ENCODE measurements around the gene TTLL5.

The TTLL5 gene

DNA sequence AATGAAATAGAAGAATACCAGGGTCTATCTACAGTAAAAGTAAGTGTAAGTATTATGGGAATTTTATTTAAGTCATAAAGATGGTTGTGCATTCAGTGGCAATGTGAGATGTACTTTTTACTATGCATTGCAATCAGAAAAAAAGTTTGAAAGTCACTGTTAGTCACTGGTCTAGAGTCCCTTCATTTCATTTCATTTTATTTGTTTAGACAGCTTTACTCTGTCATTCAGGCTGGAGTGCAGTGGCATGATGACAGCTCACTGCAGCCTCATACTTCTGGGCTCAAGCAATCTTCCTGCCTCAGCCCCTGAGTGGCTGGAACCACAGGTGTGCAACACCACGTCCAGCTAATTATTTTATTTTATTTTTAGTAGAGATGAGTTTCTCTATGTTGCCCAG, 278.2 kb downstream of the TTLL5 start:
- no peaks in the 10 kb centered on the region for H3K27me3 ChIP-seq (ENCODE audit: control insufficient read depth, insufficient read depth, low read length)
- no peaks in the 10 kb centered on the region for H3K9me3 ChIP-seq (ENCODE audit: control insufficient read depth, low read length)
- H3K79me2 ChIP-seq, result no peaks in the 10 kb centered on the region
- no peak overlapping the region for H3K27ac ChIP-seq
- no peak overlapping the region for H3K9ac ChIP-seq
- H3K4me3 ChIP-seq (ENCODE audit: low read depth, low read length), result no peak overlapping the region
- no peaks in the 10 kb centered on the region for H3K4me1 ChIP-seq
- no peaks in the 10 kb centered on the region for H3K36me3 ChIP-seq (ENCODE audit: control insufficient read depth, insufficient read depth, low read length)
- H3K4me2 ChIP-seq (ENCODE audit: low read length), result no peak overlapping the region
- H2AFZ ChIP-seq, result no peak overlapping the region
- TF ChIP-seq, protein P1, sequence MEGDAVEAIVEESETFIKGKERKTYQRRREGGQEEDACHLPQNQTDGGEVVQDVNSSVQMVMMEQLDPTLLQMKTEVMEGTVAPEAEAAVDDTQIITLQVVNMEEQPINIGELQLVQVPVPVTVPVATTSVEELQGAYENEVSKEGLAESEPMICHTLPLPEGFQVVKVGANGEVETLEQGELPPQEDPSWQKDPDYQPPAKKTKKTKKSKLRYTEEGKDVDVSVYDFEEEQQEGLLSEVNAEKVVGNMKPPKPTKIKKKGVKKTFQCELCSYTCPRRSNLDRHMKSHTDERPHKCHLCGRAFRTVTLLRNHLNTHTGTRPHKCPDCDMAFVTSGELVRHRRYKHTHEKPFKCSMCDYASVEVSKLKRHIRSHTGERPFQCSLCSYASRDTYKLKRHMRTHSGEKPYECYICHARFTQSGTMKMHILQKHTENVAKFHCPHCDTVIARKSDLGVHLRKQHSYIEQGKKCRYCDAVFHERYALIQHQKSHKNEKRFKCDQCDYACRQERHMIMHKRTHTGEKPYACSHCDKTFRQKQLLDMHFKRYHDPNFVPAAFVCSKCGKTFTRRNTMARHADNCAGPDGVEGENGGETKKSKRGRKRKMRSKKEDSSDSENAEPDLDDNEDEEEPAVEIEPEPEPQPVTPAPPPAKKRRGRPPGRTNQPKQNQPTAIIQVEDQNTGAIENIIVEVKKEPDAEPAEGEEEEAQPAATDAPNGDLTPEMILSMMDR (IDR thresholded peaks at IDR 0.05), result no peak

DNA sequence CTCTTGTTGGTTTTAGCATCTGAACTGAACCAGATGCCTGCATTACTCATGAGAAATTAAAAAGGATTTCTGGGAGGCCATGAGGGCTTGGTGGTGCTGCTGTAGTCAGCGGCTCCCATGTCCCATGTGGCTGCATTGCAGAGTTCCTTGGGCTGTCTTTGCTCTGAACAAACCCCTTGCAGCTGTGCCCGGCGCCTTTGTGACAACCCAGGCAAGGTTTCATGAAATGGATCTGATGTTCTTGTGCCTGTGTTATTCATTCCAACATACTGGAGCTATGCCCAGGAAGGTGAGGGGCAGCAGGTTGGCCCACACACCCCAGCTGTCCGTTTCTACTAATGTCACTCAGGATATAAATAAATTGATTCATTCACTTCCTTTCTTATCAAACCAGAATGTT, 280.0 kb downstream of the TTLL5 start:
- Histone ChIP-seq H3K36me3 (ENCODE audit: control insufficient read depth, insufficient read depth, low read length) (no peaks in the 10 kb centered on the region), H3K27me3 (ENCODE audit: control insufficient read depth, insufficient read depth, low read length) (no peaks in the 10 kb centered on the region), H3K79me2 (no peaks in the 10 kb centered on the region), H2AFZ (no peak overlapping the region), H3K4me2 (ENCODE audit: low read length) (no peak overlapping the region), H3K27ac (no peak overlapping the region), H3K9me3 (ENCODE audit: control insufficient read depth, low read length) (no peaks in the 10 kb centered on the region), H3K4me3 (ENCODE audit: low read depth, low read length) (no peak overlapping the region), H3K4me1 (no peaks in the 10 kb centered on the region), H3K9ac (no peak overlapping the region)
- TF ChIP-seq, protein P1 (IDR thresholded peaks at IDR 0.05), result no peak

DNA sequence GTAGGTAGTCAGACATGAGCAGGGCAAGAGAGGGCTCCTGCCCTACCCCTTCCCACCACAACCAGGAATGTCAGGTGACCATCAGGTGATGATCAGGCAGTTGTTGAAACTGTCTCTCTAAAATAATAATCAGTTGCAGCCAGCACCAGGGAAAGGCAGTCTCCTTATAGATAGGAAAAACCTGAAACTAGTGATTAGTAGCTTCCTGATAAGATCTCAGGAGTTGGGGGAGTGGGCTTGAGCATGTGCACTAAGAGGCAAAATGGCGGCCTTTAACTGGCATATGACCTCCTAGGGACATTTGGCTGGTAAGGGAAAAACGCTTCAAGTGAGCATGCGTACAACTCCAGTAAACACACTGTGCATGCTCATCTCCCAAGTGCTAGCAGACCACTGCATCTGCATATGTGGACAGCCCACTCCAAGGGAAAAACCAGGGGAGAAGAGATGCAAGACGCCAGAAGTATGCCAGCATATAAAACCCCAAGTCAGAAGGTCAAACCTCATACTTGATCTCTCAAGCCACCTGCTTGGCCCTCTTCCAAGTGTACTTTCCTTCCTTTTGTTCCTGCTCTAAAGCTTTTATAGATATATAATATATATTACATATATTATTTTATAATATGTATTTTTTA, 283.7 kb downstream of the TTLL5 start:
- Histone ChIP-seq H3K4me3 (ENCODE audit: low read depth, low read length) (no peak overlapping the region), H3K4me1 (no peaks in the 10 kb centered on the region), H3K36me3 (ENCODE audit: control insufficient read depth, insufficient read depth, low read length) (no peaks in the 10 kb centered on the region), H3K27ac (no peak overlapping the region), H3K9ac (no peak overlapping the region), H3K27me3 (ENCODE audit: control insufficient read depth, insufficient read depth, low read length) (no peaks in the 10 kb centered on the region), H3K9me3 (ENCODE audit: control insufficient read depth, low read length) (no peaks in the 10 kb centered on the region), H3K79me2 (no peaks in the 10 kb centered on the region), H3K4me2 (ENCODE audit: low read length) (no peak overlapping the region), H2AFZ (no peak overlapping the region)
- TF ChIP-seq, protein P1 (IDR thresholded peaks at IDR 0.05), result no peak

DNA sequence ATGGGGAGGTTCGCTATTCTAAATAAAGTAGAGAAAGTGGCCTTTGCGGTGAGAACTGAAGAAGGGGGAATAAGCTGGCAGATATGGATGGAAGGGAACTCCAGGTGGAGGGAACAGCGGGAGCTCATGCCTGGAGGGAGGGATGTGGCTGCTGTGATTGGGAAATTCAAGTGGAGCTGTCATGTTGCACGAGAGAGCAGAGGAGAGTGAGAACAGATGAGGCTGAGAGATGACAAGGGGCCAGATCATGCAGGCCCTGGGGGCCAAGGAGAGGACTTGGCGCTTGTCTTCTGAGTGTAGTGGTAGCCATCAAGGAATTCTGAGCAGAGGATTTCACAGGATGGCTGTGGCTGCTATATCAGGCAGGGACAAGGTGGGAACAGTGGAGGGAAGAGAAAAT, 285.7 kb downstream of the TTLL5 start:
- H3K79me2 ChIP-seq, result no peaks in the 10 kb centered on the region
- H3K9ac ChIP-seq, result no peak overlapping the region
- H3K9me3 ChIP-seq (ENCODE audit: control insufficient read depth, low read length), result no peaks in the 10 kb centered on the region
- TF ChIP-seq, protein P1 (IDR thresholded peaks at IDR 0.05), result no peak
- no peak overlapping the region for H3K27ac ChIP-seq
- H2AFZ ChIP-seq, result no peak overlapping the region
- H3K4me1 ChIP-seq, result no peaks in the 10 kb centered on the region
- H3K36me3 ChIP-seq (ENCODE audit: control insufficient read depth, insufficient read depth, low read length), result no peaks in the 10 kb centered on the region
- no peak overlapping the region for H3K4me2 ChIP-seq (ENCODE audit: low read length)
- no peak overlapping the region for H3K4me3 ChIP-seq (ENCODE audit: low read depth, low read length)
- H3K27me3 ChIP-seq (ENCODE audit: control insufficient read depth, insufficient read depth, low read length), result no peaks in the 10 kb centered on the region

DNA sequence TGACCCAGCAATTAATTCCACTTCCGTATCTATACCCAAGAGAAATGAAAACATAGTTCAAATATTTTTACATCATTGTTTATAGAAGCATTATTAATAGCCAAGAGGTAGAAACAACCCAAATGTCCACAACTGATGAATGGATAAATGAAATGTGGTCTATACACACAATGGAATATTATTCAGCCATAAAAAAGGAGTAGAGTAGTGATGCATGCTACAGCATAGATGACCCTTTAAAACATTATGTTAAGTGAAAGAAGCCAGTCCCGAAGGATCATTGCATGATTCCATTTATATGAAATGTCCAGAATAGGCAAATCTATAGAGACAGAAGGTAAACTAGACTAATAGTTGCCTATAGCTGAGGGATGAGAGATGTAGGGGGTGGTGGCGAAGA, 291.4 kb downstream of the TTLL5 start:
- no peaks in the 10 kb centered on the region for H3K27me3 ChIP-seq (ENCODE audit: control insufficient read depth, insufficient read depth, low read length)
- H3K36me3 ChIP-seq (ENCODE audit: control insufficient read depth, insufficient read depth, low read length), result no peaks in the 10 kb centered on the region
- H3K27ac ChIP-seq, result no peak overlapping the region
- H2AFZ ChIP-seq, result no peak overlapping the region
- no peaks in the 10 kb centered on the region for H3K4me1 ChIP-seq
- no peak overlapping the region for H3K4me2 ChIP-seq (ENCODE audit: low read length)
- H3K9me3 ChIP-seq (ENCODE audit: control insufficient read depth, low read length), result no peaks in the 10 kb centered on the region
- H3K79me2 ChIP-seq, result no peaks in the 10 kb centered on the region
- no peak overlapping the region for H3K9ac ChIP-seq
- no peak overlapping the region for H3K4me3 ChIP-seq (ENCODE audit: low read depth, low read length)
- TF ChIP-seq, protein P1 (IDR thresholded peaks at IDR 0.05), result no peak

All from parathyroid adenoma (tissue), 2 donors.